Measurements from ENCODE around the gene ENTREP3.

- TF ChIP-seq FOXK2 (IDR thresholded peaks at IDR 0.05) (no peak), SUZ12 (IDR thresholded peaks at IDR 0.05) (no peak), TARDBP (IDR thresholded peaks at IDR 0.05) (no peak), FOXM1 (IDR thresholded peaks at IDR 0.05; ENCODE audit: borderline replicate concordance) (no peak), BHLHE40 (IDR thresholded peaks at IDR 0.05; ENCODE audit: borderline replicate concordance) (no peak)
Observed at GRCh38 chr1:155261493-155261851, 6.2 kb upstream of the ENTREP3 start.

All from HEK293T (cell line).